ENCODE measurements around the gene WASHC3.

DNA sequence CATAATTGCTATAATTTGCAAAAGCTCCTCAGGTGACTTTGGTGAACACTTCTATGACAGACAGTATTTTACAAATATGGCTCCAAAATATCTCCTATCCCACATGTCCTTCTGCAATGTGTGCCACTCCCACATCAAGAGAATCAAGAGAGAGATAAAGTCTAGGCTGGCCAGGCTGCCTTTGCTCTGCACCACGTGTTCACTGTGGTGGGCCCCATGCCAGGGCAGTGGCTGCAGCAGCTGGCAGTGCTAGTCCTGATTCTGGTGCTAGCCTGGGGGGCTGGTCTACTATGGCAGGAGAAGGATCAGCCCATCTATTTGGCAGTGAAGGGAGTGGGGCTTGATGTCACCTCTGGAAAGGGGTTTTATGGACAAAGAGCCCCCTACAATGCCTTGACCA lies 98.1 kb downstream of the WASHC3 start:
- TF ChIP-seq POLR2A (IDR thresholded peaks at IDR 0.05), result no peak
- TF ChIP-seq, protein P1, sequence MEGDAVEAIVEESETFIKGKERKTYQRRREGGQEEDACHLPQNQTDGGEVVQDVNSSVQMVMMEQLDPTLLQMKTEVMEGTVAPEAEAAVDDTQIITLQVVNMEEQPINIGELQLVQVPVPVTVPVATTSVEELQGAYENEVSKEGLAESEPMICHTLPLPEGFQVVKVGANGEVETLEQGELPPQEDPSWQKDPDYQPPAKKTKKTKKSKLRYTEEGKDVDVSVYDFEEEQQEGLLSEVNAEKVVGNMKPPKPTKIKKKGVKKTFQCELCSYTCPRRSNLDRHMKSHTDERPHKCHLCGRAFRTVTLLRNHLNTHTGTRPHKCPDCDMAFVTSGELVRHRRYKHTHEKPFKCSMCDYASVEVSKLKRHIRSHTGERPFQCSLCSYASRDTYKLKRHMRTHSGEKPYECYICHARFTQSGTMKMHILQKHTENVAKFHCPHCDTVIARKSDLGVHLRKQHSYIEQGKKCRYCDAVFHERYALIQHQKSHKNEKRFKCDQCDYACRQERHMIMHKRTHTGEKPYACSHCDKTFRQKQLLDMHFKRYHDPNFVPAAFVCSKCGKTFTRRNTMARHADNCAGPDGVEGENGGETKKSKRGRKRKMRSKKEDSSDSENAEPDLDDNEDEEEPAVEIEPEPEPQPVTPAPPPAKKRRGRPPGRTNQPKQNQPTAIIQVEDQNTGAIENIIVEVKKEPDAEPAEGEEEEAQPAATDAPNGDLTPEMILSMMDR (IDR thresholded peaks at IDR 0.05), result no peak
